HEK293T (cell line): ENCODE measurements around the gene CCDC141.
"Not testable (repeated sequence)": the region's sequence is repeated elsewhere in the genome, so short reads cannot be mapped to it uniquely, and the experiment has no call there.

Experiments
- CTCF ChIA-PET: fragments of 350-600 bp; formaldehyde crosslinking; extraction: SDS; loops from one replicate; lab custom pipeline; 2021; ENCODE audit warnings: antibody characterized with exemption, inconsistent platforms; lab: Yijun Ruan, JAX
- POLR2A ChIA-PET: fragments of 350-600 bp; formaldehyde crosslinking; extraction: SDS; loops from one replicate; lab custom pipeline; 2020; ENCODE audit warnings: antibody characterized with exemption, inconsistent platforms; lab: Yijun Ruan, JAX
- DNase-seq: peaks from one replicate; pipeline ENCODE4 v3.0.0; 2012; ENCODE audit warnings: mixed read lengths; ENCODE audit errors: extremely low spot score
- ARNT ChIP-seq: fragments of 450-650 bp; IDR thresholded peaks from 2 replicates; pipeline ENCODE4 v1.6.1; 2017; ENCODE audit warnings: mild to moderate bottlenecking
- BHLHE40 ChIP-seq: fragments of 450-650 bp; IDR thresholded peaks from 2 replicates; pipeline ENCODE4 v1.6.1; 2016; ENCODE audit warnings: mild to moderate bottlenecking, moderate library complexity, borderline replicate concordance
- CTBP1 ChIP-seq: fragments of 450-650 bp; IDR thresholded peaks from 2 replicates; pipeline ENCODE4 v1.6.1; 2016; ENCODE audit warnings: borderline replicate concordance
- ELF4 ChIP-seq: fragments of 450-650 bp; IDR thresholded peaks from 2 replicates; pipeline ENCODE4 v1.6.1; 2017; ENCODE audit warnings: antibody characterized with exemption
- FOXA1 ChIP-seq: fragments of 450-650 bp; IDR thresholded peaks from 2 replicates; pipeline ENCODE4 v1.6.1; 2016; ENCODE audit warnings: mild to moderate bottlenecking
- FOXK2 ChIP-seq: fragments of 450-650 bp; IDR thresholded peaks from 2 replicates; pipeline ENCODE4 v1.6.1; 2016; ENCODE audit warnings: mild to moderate bottlenecking
- FOXM1 ChIP-seq: fragments of 450-650 bp; IDR thresholded peaks from 2 replicates; pipeline ENCODE4 v1.6.1; 2017; ENCODE audit warnings: mild to moderate bottlenecking, borderline replicate concordance
- HDGF ChIP-seq: fragments of 450-650 bp; IDR thresholded peaks from 2 replicates; pipeline ENCODE4 v1.6.1; 2017; ENCODE audit warnings: antibody characterized with exemption, borderline replicate concordance
- L3MBTL2 ChIP-seq: fragments of 450-650 bp; conservative IDR thresholded peaks from 2 replicates; pipeline ENCODE4 v1.6.1; 2016; ENCODE audit warnings: mild to moderate bottlenecking
- LEF1 ChIP-seq: fragments of 450-650 bp; IDR thresholded peaks from 2 replicates; pipeline ENCODE4 v1.6.1; 2017; ENCODE audit warnings: mild to moderate bottlenecking, borderline replicate concordance
- NFRKB ChIP-seq: fragments of 450-650 bp; IDR thresholded peaks from 2 replicates; pipeline ENCODE4 v1.6.1; 2016; ENCODE audit warnings: mild to moderate bottlenecking, moderate library complexity
- PKNOX1 ChIP-seq: fragments of 450-650 bp; IDR thresholded peaks from 2 replicates; pipeline ENCODE4 v1.6.1; 2016
- SP1 ChIP-seq: fragments of 450-650 bp; IDR thresholded peaks from 2 replicates; pipeline ENCODE4 v1.6.1; 2017
- SUZ12 ChIP-seq: fragments of 450-650 bp; IDR thresholded peaks from 2 replicates; pipeline ENCODE4 v1.6.1; 2016; ENCODE audit warnings: mild to moderate bottlenecking
- TARDBP ChIP-seq: fragments of 450-650 bp; IDR thresholded peaks from 2 replicates; pipeline ENCODE4 v1.6.1; 2016
- ZNF384 ChIP-seq: fragments of 450-650 bp; IDR thresholded peaks from 2 replicates; pipeline ENCODE4 v1.6.1; 2016

CCDC141 gene, protein sequence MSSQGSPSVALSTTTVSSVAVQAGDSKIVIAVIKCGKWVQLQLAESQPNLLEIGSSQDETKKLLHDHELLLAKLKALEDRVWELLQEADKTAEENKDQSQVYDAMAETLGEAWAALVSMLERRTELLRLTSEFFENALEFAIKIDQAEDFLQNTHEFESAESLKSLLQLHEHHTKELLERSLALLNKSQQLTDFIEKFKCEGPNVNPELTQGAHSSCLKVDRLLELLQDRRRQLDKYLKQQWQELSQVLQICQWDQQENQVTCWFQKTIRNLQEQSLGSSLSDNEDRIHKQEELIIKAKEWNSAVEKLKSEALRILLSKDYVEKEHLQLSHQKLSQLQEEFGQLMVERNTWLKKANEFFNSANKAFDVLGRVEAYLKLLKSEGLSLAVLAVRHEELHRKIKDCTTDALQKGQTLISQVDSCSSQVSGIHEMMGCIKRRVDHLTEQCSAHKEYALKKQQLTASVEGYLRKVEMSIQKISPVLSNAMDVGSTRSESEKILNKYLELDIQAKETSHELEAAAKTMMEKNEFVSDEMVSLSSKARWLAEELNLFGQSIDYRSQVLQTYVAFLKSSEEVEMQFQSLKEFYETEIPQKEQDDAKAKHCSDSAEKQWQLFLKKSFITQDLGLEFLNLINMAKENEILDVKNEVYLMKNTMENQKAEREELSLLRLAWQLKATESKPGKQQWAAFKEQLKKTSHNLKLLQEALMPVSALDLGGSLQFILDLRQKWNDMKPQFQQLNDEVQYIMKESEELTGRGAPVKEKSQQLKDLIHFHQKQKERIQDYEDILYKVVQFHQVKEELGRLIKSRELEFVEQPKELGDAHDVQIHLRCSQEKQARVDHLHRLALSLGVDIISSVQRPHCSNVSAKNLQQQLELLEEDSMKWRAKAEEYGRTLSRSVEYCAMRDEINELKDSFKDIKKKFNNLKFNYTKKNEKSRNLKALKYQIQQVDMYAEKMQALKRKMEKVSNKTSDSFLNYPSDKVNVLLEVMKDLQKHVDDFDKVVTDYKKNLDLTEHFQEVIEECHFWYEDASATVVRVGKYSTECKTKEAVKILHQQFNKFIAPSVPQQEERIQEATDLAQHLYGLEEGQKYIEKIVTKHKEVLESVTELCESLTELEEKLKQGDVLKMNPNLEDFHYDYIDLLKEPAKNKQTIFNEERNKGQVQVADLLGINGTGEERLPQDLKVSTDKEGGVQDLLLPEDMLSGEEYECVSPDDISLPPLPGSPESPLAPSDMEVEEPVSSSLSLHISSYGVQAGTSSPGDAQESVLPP (N-terminal part only)

DNA sequence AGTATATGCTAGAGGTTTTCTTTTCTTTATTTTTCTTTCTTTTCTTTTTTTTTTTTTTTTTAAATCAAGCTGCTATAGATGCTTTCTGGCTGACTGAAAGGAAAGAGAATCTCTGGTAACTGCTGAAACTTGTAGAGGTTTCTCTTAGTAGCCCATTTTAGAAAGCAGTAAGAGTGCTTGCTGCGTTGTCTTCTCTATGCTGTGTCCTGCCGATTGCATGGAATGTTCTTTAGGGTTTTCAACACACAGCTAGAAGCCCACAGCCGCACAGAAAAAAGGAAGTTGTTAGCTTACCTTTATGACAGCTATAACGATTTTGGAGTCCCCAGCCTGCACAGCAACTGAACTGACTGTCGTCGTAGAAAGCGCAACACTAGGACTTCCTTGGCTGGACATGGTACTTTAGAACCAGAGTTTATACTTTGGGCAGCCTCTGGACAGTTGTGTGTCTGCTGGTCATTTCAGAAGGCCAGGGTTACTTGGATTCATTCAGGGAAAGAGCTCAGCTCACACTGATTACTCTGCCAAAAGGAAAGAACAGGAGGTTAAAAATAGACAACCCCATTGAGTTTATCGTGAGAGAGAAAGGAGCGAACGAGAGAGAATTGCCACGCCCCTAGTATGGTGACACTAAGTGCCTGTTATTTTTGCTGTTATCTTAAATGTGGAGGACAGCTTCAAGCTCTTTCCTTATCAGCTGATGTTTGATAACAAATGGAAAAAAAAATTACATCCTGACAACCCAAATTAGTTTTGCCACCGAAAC is at the start of gene CCDC141:
CCDC141 (minus strand) TSS at position 592 of the 766 bp plus-strand sequence; CDS start at position 396, 196 bp downstream.
- ChIA-PET POLR2A (no interaction called here), CTCF (no interaction called here)
- TF ChIP-seq PKNOX1, result no peak
- TF ChIP-seq HDGF, result no peak
- no peak for TF ChIP-seq FOXM1
- TF ChIP-seq SP1, result no peak
- no peak for TF ChIP-seq TARDBP
- no peak for TF ChIP-seq LEF1
- TF ChIP-seq ZNF384, result no peak
- no peak for TF ChIP-seq NFRKB
- no peak for TF ChIP-seq CTBP1
- TF ChIP-seq ARNT, result no peak
- DNase-seq, result peak; percentile 15

GRCh38 chr2:179098080-179098689 is 48.2 kb upstream of the CCDC141 start:
- ChIA-PET POLR2A (no interaction called here), CTCF (no interaction called here)
- no peak for DNase-seq
- TF ChIP-seq NFRKB, result no peak
- no peak for TF ChIP-seq TARDBP
- no peak for TF ChIP-seq ZNF384
- no peak for TF ChIP-seq FOXA1
- no peak for TF ChIP-seq SP1
- TF ChIP-seq ELF4, result no peak
- no peak for TF ChIP-seq LEF1
- no peak for TF ChIP-seq FOXM1
- no peak for TF ChIP-seq SUZ12
- no peak for TF ChIP-seq BHLHE40
- TF ChIP-seq L3MBTL2, result no peak
- TF ChIP-seq PKNOX1, result no peak
- no peak for TF ChIP-seq CTBP1
- TF ChIP-seq HDGF, result no peak
- TF ChIP-seq FOXK2, result no peak
- no peak for TF ChIP-seq ARNT

DNA sequence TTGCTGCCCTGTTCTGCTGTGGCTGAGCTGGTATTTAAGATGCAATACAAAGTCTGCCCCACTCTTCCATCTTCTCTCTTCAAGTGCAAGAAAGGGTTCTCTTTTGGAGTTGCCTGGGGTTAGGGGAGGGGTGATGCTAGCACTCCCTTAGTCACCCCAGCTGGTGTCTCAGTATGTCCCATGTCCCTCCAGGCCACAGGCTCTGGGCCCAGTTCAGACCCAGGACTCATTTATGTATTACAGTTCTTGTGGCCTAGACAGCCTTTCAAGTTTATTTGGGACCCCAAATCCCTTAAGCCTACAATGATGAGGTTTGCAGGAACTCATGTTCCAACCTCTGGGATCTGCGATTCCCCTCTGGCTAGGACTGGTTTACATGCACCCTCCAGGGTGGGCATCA is 47.2 kb upstream of the CCDC141 start:
- DNase-seq, result no peak
- CTCF ChIA-PET, result interaction anchor here (1.0 kb wide), 1 partner anchor 985 kb away, joined by 3 read pairs; the partner anchor contains the start of gene RBM45
- POLR2A ChIA-PET, result no interaction called here
- TF ChIP-seq BHLHE40, result no peak
- no peak for TF ChIP-seq L3MBTL2
- no peak for TF ChIP-seq ELF4
- no peak for TF ChIP-seq ZNF384
- no peak for TF ChIP-seq FOXK2
- no peak for TF ChIP-seq LEF1
- TF ChIP-seq FOXM1, result no peak
- TF ChIP-seq PKNOX1, result no peak
- TF ChIP-seq TARDBP, result no peak
- no peak for TF ChIP-seq CTBP1
- no peak for TF ChIP-seq SUZ12
- no peak for TF ChIP-seq NFRKB
- no peak for TF ChIP-seq SP1
- TF ChIP-seq HDGF, result no peak
- TF ChIP-seq ARNT, result no peak
- TF ChIP-seq FOXA1, result no peak

- ChIA-PET POLR2A (no interaction called here), CTCF (no interaction called here)
- no peak for DNase-seq
- no peak for TF ChIP-seq LEF1
- no peak for TF ChIP-seq ELF4
- no peak for TF ChIP-seq HDGF
- TF ChIP-seq PKNOX1, result no peak
- no peak for TF ChIP-seq FOXK2
- no peak for TF ChIP-seq FOXA1
- TF ChIP-seq ARNT, result no peak
- TF ChIP-seq L3MBTL2, result no peak
- TF ChIP-seq NFRKB, result no peak
- no peak for TF ChIP-seq ZNF384
- no peak for TF ChIP-seq FOXM1
- TF ChIP-seq CTBP1, result no peak
- no peak for TF ChIP-seq BHLHE40
- no peak for TF ChIP-seq SP1
- no peak for TF ChIP-seq SUZ12
These were observed 46.2 kb upstream of the CCDC141 start for GRCh38 chr2:179096090-179096489.

DNA sequence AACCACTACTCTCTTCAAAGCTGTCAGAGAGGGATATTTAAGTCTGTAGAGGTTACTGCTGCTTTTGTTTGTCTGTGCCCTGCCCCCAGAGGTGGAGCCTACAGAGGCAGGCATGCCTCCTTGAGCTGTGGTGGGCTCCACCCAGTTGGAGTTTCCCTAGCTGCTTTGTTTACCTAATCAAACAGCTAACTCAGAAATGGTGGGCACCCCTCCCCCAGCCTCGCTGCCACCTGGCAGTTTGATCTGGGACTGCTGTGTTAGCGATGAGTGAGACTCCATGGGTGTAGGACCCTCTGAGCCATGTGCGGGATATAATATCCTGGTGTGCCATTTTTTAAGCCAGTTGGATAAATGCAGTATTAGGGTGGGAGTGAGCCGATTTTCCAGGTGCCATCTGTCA is 43.0 kb upstream of the CCDC141 start:
- CTCF ChIA-PET, POLR2A ChIA-PET: not testable (repeated sequence)

More for the DNA sequence above, 43.0 kb upstream of the CCDC141 start:
- DNase-seq, result not testable (repeated sequence)
